Measurements from ENCODE around the gene SPTB.

The SPTB gene

DNA sequence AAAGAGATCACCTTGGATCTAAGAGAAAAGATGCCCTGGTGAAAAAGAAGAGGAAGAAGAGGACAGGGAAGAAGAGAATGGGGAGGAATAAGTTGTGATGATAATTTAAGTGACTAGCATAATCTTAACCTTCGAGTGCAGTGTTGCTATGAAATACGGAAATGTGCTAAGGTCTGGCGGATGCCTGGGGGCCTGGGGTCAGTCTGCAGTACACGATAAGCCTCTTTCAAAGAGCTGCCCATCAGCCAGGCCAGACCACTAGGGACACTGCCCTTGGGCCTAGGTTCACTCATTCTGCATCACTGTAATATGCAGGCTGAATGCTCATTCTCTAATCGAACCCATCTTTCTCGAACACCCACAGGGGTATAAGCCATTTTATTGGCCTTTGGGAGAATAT lies 92.1 kb downstream of the SPTB start:
- ChIA-PET CTCF (no interaction called here), POLR2A (no interaction called here)
- Histone ChIP-seq H3K4me3 (ENCODE audit: low read depth, low read length) (no peak overlapping the region), H3K4me1 (ENCODE audit: control insufficient read depth, insufficient read depth, low read length) (peaks cover 8% of the 10 kb centered on the region), H3K36me3 (ENCODE audit: control insufficient read depth in 2 of 2, insufficient read depth in 1 of 2, low read length in 2 of 2) (peaks cover 0 to 22% of the 10 kb centered on the region in 2 experiments; a peak in 1 of 3 replicates), H3K27ac (ENCODE audit: extremely low read depth, low read depth, low read length) (no peak overlapping the region), H3K9me3 (ENCODE audit: control insufficient read depth, insufficient read depth, low read depth, low read length) (no peaks in the 10 kb centered on the region)
- TF ChIP-seq ZNF174 (tag by site-specific recombination; IDR thresholded peaks at IDR 0.05) (no peak), YY1 (tag by site-specific recombination; IDR thresholded peaks at IDR 0.05) (no peak), ZNF548 (tag by site-specific recombination; IDR thresholded peaks at IDR 0.05) (no peak), ZNF341 (tag by site-specific recombination; IDR thresholded peaks at IDR 0.05; ENCODE audit: low read depth) (no peak), ZBTB17 (tag by site-specific recombination; IDR thresholded peaks at IDR 0.05) (no peak), ZNF791 (tag by site-specific recombination; IDR thresholded peaks at IDR 0.05) (no peak), REPIN1 (tag by site-specific recombination; IDR thresholded peaks at IDR 0.05; ENCODE audit: low read depth) (no peak)
- TF ChIP-seq, protein P1, sequence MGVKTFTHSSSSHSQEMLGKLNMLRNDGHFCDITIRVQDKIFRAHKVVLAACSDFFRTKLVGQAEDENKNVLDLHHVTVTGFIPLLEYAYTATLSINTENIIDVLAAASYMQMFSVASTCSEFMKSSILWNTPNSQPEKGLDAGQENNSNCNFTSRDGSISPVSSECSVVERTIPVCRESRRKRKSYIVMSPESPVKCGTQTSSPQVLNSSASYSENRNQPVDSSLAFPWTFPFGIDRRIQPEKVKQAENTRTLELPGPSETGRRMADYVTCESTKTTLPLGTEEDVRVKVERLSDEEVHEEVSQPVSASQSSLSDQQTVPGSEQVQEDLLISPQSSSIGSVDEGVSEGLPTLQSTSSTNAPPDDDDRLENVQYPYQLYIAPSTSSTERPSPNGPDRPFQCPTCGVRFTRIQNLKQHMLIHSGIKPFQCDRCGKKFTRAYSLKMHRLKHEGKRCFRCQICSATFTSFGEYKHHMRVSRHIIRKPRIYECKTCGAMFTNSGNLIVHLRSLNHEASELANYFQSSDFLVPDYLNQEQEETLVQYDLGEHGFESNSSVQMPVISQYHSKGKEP (tag by site-specific recombination; IDR thresholded peaks at IDR 0.05), result no peak

DNA sequence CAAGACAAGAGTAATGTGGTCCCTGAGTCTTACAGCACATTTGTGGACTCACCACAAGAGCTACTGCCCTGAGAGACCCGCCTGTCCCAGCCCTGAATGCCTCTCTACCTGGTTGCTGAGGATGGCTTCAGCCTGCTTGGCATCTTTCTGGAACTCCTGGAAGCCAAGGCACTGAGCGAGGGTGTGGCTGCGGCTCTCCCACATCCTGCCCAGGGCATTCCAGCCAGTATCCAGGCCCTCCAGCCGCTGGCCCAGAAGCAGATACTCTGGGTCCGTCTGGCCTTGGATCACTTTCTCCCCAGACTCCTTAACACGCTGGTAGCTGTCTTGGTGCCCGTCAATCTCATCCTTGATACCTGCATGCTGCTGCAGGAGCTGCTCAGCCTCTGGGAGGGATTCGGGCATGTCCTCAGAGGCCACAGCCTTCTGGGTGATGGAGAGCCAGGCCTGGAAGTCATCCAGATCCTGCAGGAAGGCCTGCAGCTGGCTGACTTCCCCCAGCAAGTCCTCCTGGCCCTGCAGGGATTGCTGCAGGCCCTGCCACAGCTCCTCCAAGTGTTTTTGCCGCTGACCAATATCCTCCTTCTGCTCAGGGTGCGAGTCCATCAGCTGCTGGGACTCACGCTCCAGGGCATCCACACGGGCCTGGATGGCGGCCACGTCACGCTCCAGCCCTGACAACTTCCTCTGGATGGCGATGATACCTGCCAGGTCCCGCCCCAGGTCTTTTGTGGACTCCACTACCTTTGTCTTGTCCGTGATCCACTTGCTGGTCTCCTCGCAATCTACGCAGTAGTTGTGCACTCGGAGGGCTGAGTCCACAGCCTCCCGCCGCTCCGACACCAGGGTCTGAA lies 93.2 kb downstream of the SPTB start:
- Histone ChIP-seq H3K4me1 (ENCODE audit: control insufficient read depth, insufficient read depth, low read length) (peaks cover 8% of the 10 kb centered on the region), H3K36me3 (ENCODE audit: control insufficient read depth in 2 of 2, insufficient read depth in 1 of 2, low read length in 2 of 2) (peaks cover 0 to 25% of the 10 kb centered on the region in 2 experiments; a peak in 1 of 3 replicates), H3K4me3 (ENCODE audit: low read depth, low read length) (no peak overlapping the region), H3K9me3 (ENCODE audit: control insufficient read depth, insufficient read depth, low read depth, low read length) (no peaks in the 10 kb centered on the region), H3K27ac (ENCODE audit: extremely low read depth, low read depth, low read length) (no peak overlapping the region)
- ChIA-PET CTCF (interaction anchor here (0.6 to 0.7 kb wide), 3 partner anchors 10 to 117 kb away, joined by 3 read pairs; no protein-coding TSS in a partner anchor), POLR2A (no interaction called here)
- no peak for TF ChIP-seq ZNF169 (tag by site-specific recombination; IDR thresholded peaks at IDR 0.05)
- TF ChIP-seq ZNF548 (tag by site-specific recombination; IDR thresholded peaks at IDR 0.05), result no peak
- no peak for TF ChIP-seq BCL11B (tag by site-specific recombination; IDR thresholded peaks at IDR 0.05; ENCODE audit: low read depth)
- TF ChIP-seq, protein P2, sequence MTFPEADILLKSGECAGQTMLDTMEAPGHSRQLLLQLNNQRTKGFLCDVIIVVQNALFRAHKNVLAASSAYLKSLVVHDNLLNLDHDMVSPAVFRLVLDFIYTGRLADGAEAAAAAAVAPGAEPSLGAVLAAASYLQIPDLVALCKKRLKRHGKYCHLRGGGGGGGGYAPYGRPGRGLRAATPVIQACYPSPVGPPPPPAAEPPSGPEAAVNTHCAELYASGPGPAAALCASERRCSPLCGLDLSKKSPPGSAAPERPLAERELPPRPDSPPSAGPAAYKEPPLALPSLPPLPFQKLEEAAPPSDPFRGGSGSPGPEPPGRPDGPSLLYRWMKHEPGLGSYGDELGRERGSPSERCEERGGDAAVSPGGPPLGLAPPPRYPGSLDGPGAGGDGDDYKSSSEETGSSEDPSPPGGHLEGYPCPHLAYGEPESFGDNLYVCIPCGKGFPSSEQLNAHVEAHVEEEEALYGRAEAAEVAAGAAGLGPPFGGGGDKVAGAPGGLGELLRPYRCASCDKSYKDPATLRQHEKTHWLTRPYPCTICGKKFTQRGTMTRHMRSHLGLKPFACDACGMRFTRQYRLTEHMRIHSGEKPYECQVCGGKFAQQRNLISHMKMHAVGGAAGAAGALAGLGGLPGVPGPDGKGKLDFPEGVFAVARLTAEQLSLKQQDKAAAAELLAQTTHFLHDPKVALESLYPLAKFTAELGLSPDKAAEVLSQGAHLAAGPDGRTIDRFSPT (tag by site-specific recombination; IDR thresholded peaks at IDR 0.05), result no peak
- TF ChIP-seq, protein P3, sequence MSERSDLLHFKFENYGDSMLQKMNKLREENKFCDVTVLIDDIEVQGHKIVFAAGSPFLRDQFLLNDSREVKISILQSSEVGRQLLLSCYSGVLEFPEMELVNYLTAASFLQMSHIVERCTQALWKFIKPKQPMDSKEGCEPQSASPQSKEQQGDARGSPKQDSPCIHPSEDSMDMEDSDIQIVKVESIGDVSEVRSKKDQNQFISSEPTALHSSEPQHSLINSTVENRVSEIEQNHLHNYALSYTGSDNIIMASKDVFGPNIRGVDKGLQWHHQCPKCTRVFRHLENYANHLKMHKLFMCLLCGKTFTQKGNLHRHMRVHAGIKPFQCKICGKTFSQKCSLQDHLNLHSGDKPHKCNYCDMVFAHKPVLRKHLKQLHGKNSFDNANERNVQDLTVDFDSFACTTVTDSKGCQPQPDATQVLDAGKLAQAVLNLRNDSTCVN (tag by site-specific recombination; optimal IDR thresholded peaks at IDR 0.05), result no peak
- no peak for TF ChIP-seq ZNF155 (tag by site-specific recombination; IDR thresholded peaks at IDR 0.05)
- no peak for TF ChIP-seq ZNF530 (tag by site-specific recombination; IDR thresholded peaks at IDR 0.05; ENCODE audit: low read depth)
- TF ChIP-seq ZNF610 (tag by site-specific recombination; IDR thresholded peaks at IDR 0.05; ENCODE audit: borderline replicate concordance), result no peak
- no peak for TF ChIP-seq ZNF138 (tag by site-specific recombination; IDR thresholded peaks at IDR 0.05; ENCODE audit: borderline replicate concordance)
- no peak for TF ChIP-seq ZNF48 (tag by site-specific recombination; IDR thresholded peaks at IDR 0.05)
- TF ChIP-seq, protein P4, sequence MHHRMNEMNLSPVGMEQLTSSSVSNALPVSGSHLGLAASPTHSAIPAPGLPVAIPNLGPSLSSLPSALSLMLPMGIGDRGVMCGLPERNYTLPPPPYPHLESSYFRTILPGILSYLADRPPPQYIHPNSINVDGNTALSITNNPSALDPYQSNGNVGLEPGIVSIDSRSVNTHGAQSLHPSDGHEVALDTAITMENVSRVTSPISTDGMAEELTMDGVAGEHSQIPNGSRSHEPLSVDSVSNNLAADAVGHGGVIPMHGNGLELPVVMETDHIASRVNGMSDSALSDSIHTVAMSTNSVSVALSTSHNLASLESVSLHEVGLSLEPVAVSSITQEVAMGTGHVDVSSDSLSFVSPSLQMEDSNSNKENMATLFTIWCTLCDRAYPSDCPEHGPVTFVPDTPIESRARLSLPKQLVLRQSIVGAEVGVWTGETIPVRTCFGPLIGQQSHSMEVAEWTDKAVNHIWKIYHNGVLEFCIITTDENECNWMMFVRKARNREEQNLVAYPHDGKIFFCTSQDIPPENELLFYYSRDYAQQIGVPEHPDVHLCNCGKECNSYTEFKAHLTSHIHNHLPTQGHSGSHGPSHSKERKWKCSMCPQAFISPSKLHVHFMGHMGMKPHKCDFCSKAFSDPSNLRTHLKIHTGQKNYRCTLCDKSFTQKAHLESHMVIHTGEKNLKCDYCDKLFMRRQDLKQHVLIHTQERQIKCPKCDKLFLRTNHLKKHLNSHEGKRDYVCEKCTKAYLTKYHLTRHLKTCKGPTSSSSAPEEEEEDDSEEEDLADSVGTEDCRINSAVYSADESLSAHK (tag by site-specific recombination; IDR thresholded peaks at IDR 0.05), result no peak
- TF ChIP-seq, protein P5, sequence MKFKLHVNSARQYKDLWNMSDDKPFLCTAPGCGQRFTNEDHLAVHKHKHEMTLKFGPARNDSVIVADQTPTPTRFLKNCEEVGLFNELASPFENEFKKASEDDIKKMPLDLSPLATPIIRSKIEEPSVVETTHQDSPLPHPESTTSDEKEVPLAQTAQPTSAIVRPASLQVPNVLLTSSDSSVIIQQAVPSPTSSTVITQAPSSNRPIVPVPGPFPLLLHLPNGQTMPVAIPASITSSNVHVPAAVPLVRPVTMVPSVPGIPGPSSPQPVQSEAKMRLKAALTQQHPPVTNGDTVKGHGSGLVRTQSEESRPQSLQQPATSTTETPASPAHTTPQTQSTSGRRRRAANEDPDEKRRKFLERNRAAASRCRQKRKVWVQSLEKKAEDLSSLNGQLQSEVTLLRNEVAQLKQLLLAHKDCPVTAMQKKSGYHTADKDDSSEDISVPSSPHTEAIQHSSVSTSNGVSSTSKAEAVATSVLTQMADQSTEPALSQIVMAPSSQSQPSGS (tag by site-specific recombination; IDR thresholded peaks at IDR 0.05; ENCODE audit: low read depth), result no peak
- TF ChIP-seq ZNF830 (tag by site-specific recombination; IDR thresholded peaks at IDR 0.05; ENCODE audit: low read depth), result no peak
- TF ChIP-seq, protein P6, sequence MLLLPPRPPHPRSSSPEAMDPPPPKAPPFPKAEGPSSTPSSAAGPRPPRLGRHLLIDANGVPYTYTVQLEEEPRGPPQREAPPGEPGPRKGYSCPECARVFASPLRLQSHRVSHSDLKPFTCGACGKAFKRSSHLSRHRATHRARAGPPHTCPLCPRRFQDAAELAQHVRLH (tag by site-specific recombination; IDR thresholded peaks at IDR 0.05), result no peak
- TF ChIP-seq, protein P7, sequence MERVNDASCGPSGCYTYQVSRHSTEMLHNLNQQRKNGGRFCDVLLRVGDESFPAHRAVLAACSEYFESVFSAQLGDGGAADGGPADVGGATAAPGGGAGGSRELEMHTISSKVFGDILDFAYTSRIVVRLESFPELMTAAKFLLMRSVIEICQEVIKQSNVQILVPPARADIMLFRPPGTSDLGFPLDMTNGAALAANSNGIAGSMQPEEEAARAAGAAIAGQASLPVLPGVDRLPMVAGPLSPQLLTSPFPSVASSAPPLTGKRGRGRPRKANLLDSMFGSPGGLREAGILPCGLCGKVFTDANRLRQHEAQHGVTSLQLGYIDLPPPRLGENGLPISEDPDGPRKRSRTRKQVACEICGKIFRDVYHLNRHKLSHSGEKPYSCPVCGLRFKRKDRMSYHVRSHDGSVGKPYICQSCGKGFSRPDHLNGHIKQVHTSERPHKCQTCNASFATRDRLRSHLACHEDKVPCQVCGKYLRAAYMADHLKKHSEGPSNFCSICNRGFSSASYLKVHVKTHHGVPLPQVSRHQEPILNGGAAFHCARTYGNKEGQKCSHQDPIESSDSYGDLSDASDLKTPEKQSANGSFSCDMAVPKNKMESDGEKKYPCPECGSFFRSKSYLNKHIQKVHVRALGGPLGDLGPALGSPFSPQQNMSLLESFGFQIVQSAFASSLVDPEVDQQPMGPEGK (tag by site-specific recombination; IDR thresholded peaks at IDR 0.05), result no peak

Data from HEK293 (cell line).